Large intestine (tissue), 3 donors: ENCODE results near the gene NDUFAF8. TPM values are rescaled to one million over a fixed set of nuclear protein-coding genes. Genes with fewer than 3 reads are reported as not detected.

ENCODE experiments used
- DNase-seq, 2 donors: peaks; one replicate each; pipeline versions ENCODE4 v3.0.0 to v3.0.0-alpha.2; 2013
- H3K27ac ChIP-seq: one replicate; pipeline ENCODE4 v1.5.1; 2013; ENCODE audit warnings: low read length
- H3K27me3 ChIP-seq: 2 replicates; pipeline ENCODE4 v1.6.1; 2013; ENCODE audit warnings: low read length; ENCODE audit not compliant: control insufficient read depth, insufficient read depth
- H3K36me3 ChIP-seq: 2 replicates; pipeline ENCODE4 v1.6.1; 2013; ENCODE audit warnings: low read length; ENCODE audit not compliant: control insufficient read depth, insufficient read depth
- H3K4me1 ChIP-seq: one replicate; pipeline ENCODE4 v1.6.1; 2013; ENCODE audit warnings: low read length; ENCODE audit not compliant: control insufficient read depth, insufficient read depth
- H3K4me3 ChIP-seq: one replicate; pipeline ENCODE4 v1.5.1; 2013; ENCODE audit warnings: low read length
- H3K9me3 ChIP-seq: one replicate; pipeline ENCODE4 v1.6.1; 2013; ENCODE audit warnings: mild to moderate bottlenecking, low read depth, low read length, moderate library complexity; ENCODE audit not compliant: control insufficient read depth
- WGBS: methylation state at CpG from one replicate; pipeline ENCODE4 v1.1.5; 2013; ENCODE audit warnings: low lambda C conversion rate; ENCODE audit not compliant: insufficient coverage; 5-methylcytosine and 5-hydroxymethylcytosine counted together
- polyA plus RNA-seq: library from polyadenylated mRNA; unstranded; fragments of 120-200 nt; gene quantifications from one replicate; pipeline ENCODE4 v1.2.1, GENCODE V29; 2013

NDUFAF8 gene
- polyA plus RNA-seq, 1 donor: 42.6 TPM

- H3K36me3 ChIP-seq: peaks cover 73% of the 10 kb centered on the region
- no peaks in the 10 kb centered on the region for H3K27me3 ChIP-seq
- no peak overlapping the region for H3K4me3 ChIP-seq
- H3K27ac ChIP-seq: no peak overlapping the region
- no peak for DNase-seq
- H3K4me1 ChIP-seq: peaks cover 7% of the 10 kb centered on the region
- WGBS: no CpG with 5 or more reads among the region's 11 CpGs
- no peaks in the 10 kb centered on the region for H3K9me3 ChIP-seq
Observed at GRCh38 chr17:81276781-81277180, 37.7 kb downstream of the NDUFAF8 start.

DNA sequence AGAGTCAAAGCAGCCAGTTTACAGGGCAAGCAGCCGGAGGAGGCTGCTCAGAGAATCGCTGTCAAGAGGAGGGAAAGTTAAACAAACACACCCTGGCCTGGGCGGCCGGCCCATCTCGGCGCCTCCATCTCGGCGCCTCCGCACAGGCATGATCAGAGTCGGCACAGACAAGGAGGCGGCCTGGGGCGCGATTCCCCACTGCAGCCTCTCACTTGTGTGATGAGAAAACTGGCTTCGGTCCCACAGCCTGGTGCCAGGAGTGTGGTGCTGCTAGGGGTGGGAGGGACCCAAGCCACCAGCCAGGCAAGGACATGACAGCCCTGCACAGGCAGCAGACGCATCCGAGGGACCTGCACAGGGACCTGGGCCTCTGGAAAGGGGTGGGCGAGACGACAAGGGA lies 38.3 kb downstream of the NDUFAF8 start:
- peaks cover 4% of the 10 kb centered on the region for H3K9me3 ChIP-seq
- H3K4me1 ChIP-seq: peaks cover 7% of the 10 kb centered on the region
- H3K27me3 ChIP-seq: no peaks in the 10 kb centered on the region
- H3K4me3 ChIP-seq: no peak overlapping the region
- no CpG with 5 or more reads among the region's 18 CpGs for WGBS
- DNase-seq: peak in 1 of 2 donors; percentile 37
- H3K36me3 ChIP-seq: peaks cover 75% of the 10 kb centered on the region
- H3K27ac ChIP-seq: peak overlapping the region; percentile 31

DNA sequence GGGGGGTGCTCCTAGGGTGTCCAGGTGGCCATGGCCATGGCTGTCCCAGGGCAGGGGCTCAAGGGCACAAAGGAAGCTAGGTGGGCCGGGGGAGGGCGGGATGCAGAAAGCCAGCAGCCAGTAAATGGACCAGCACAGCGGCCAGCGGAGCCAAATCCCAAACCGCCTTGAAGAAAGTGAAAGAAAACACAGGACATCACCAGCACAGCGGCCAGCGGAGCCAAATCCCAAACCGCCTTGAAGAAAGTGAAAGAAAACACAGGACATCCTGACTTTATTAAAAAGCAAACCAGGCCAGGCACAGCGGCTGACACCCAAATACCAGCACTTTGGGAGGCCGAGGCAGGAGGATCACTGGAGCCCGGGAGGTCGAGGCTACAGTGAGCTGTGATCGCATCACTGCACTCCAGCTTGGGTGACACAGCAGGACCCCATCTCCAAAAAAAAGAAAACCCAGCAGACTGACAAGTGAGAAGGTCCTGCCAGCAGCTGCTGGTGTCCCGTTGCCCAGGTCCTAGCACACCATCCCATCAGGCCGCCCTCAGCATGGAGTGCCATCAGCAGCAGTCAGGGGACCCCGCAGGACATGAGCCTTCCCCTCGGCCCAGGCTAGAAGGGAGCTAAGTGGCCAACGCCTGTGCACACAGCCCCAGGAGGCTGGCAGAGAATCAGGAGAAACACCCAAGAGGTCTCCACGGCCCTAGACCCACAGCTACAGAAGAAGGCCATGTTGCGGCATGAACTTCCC lies 39.0 kb downstream of the NDUFAF8 start:
- WGBS: 100% methylated on average over 3 of the region's 20 CpGs
- no peak for DNase-seq
- H3K4me1 ChIP-seq: peaks cover 7% of the 10 kb centered on the region
- H3K36me3 ChIP-seq: peaks cover 75% of the 10 kb centered on the region
- no peak overlapping the region for H3K4me3 ChIP-seq
- peaks cover 5% of the 10 kb centered on the region for H3K9me3 ChIP-seq
- peak overlapping the region; percentile 31 for H3K27ac ChIP-seq
- H3K27me3 ChIP-seq: no peaks in the 10 kb centered on the region

DNA sequence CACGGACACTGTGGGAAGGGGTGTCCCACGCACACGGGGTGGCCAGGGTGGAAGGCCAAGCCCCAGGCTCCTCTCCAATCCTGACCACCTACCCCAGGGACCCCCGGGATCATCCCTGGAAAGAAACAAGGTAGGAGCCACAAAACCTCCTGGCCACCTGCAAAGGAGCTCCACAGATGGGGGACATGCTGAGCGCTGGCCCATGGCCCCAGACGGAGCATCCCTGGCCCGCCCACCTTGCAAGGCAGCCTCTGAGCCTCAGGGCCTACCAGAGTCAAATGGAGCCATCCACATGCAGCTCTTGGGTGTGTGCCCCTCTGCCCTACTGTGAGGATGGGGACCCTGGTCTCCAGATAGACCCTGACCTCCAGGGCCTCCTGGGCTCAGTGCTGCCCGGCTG lies 39.7 kb downstream of the NDUFAF8 start:
- no peaks in the 10 kb centered on the region for H3K27me3 ChIP-seq
- no CpG with 5 or more reads among the region's 8 CpGs for WGBS
- H3K27ac ChIP-seq: no peak overlapping the region
- peaks cover 5% of the 10 kb centered on the region for H3K9me3 ChIP-seq
- H3K4me3 ChIP-seq: no peak overlapping the region
- peaks cover 74% of the 10 kb centered on the region for H3K36me3 ChIP-seq
- peaks cover 7% of the 10 kb centered on the region for H3K4me1 ChIP-seq
- no peak for DNase-seq

GRCh38 chr17:81279278-81280275 lies 40.5 kb downstream of the NDUFAF8 start:
- Histone ChIP-seq H3K4me1 (peaks cover 7% of the 10 kb centered on the region), H3K36me3 (peaks cover 71% of the 10 kb centered on the region), H3K27me3 (no peaks in the 10 kb centered on the region), H3K27ac (no peak overlapping the region), H3K4me3 (no peak overlapping the region), H3K9me3 (peaks cover 5% of the 10 kb centered on the region)
- no peak for DNase-seq
- 98% methylated on average over 8 of the region's 50 CpGs for WGBS

- Histone ChIP-seq H3K27me3 (no peaks in the 10 kb centered on the region), H3K9me3 (peaks cover 5% of the 10 kb centered on the region), H3K36me3 (peaks cover 74% of the 10 kb centered on the region), H3K27ac (no peak overlapping the region), H3K4me3 (no peak overlapping the region), H3K4me1 (peaks cover 7% of the 10 kb centered on the region)
- no peak for DNase-seq
- no CpG with 5 or more reads among the region's 24 CpGs for WGBS
Observed at GRCh38 chr17:81280571-81280970, 41.5 kb downstream of the NDUFAF8 start.

- Histone ChIP-seq H3K9me3 (peaks cover 5% of the 10 kb centered on the region), H3K36me3 (peaks cover 74% of the 10 kb centered on the region), H3K27me3 (no peaks in the 10 kb centered on the region), H3K27ac (no peak overlapping the region), H3K4me3 (no peak overlapping the region), H3K4me1 (peaks cover 5% of the 10 kb centered on the region)
- DNase-seq: no peak
- no CpG with 5 or more reads among the region's 33 CpGs for WGBS
Observed at GRCh38 chr17:81282141-81282540, 43.0 kb downstream of the NDUFAF8 start.

DNA sequence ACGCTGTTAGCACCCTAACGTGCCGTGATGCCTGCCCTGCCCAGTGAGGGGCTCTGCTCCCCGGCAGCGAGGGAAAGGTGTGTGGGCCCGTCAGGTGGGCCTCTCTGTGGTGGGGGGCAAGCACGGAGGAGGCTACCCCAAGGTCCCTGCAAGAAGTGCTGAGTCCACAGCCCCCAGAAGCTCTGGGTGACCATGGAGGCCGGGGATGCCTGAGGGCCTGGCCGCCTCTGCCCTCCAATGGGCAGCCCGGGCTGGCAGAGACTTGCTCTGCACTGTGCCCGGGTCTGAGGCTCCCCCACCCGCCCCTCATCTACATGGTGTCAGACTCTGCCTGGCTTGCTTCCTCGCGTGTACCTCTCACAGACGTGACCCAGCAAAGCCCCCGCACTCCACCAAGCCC lies 43.8 kb downstream of the NDUFAF8 start:
- Histone ChIP-seq H3K9me3 (peaks cover 5% of the 10 kb centered on the region), H3K4me1 (no peaks in the 10 kb centered on the region), H3K27ac (no peak overlapping the region), H3K4me3 (no peak overlapping the region), H3K27me3 (no peaks in the 10 kb centered on the region), H3K36me3 (peaks cover 76% of the 10 kb centered on the region)
- WGBS: no CpG with 5 or more reads among the region's 16 CpGs
- DNase-seq: no peak

GRCh38 chr17:81285179-81285878 lies 46.2 kb downstream of the NDUFAF8 start:
- WGBS: no CpG with 5 or more reads among the region's 37 CpGs
- Histone ChIP-seq H3K9me3 (peaks cover 5% of the 10 kb centered on the region), H3K27ac (peak overlapping the region; percentile 14), H3K36me3 (peaks cover 73% of the 10 kb centered on the region), H3K4me1 (no peaks in the 10 kb centered on the region), H3K4me3 (peak overlapping the region; percentile 1), H3K27me3 (no peaks in the 10 kb centered on the region)
- DNase-seq: peak in 1 of 2 donors; percentile 27

- peaks cover 5% of the 10 kb centered on the region for H3K9me3 ChIP-seq
- H3K27me3 ChIP-seq: no peaks in the 10 kb centered on the region
- H3K36me3 ChIP-seq: peaks cover 70% of the 10 kb centered on the region
- no peak overlapping the region for H3K27ac ChIP-seq
- no peak for DNase-seq
- no peak overlapping the region for H3K4me3 ChIP-seq
- H3K4me1 ChIP-seq: no peaks in the 10 kb centered on the region
- no CpG with 5 or more reads among the region's 12 CpGs for WGBS
Observed at GRCh38 chr17:81285894-81286293, 46.8 kb downstream of the NDUFAF8 start.
